Measurements from ENCODE around the gene SNTG2. TPM values are rescaled to one million over a fixed set of nuclear protein-coding genes. Genes with fewer than 3 reads are reported as not detected.

Gene SNTG2
- total RNA-seq, 1 donor from 2014 or later: 23.2 TPM

DNA sequence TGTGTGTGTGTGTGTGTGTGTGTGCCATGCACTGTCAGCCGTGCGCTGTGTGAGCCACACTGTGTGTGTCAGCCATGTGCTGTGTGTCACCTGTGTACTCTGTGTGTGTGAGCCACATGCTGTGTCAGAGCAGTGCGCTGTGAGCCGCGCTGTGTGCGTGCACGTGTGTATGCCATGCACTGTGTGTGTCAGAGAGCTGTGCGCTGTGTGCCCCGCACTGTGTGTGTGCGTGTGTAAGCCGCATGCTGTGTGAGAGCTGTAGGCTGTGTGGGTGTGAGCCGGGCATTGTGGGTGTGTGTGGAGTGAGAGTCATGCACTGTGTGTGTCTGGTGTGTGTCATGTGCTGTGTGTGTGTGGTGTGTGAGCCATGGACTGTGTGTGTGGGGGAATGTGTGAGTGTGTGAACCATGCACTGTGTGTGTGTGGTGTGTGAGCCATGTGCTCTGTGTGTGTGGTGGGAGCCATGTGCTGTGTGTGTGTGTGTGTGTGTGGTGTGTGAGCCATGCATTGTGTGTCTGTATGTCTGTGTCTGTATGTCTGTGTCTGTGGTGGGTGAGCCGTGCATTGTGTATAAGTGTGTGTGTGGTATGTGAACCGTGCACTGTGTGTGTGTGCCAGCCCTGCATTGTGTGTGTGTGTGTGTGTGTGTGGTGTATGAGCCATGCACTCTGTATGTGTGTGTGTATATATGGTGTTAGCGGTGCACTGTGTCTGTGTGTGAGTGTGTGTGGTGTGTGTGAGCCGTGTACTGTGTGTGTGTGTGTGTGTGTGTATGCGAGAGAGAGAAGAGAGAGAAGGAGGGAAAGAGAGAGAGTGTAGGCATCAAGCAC lies 356.3 kb downstream of the SNTG2 start:
- Mint-ChIP-seq H3K4me1 (ENCODE audit: unreplicated experiment) (no peaks in the 10 kb centered on the region), H3K9me3 (ENCODE audit: unreplicated experiment) (no peaks in the 10 kb centered on the region), H3K27ac (ENCODE audit: unreplicated experiment) (no peak overlapping the region), H3K27me3 (ENCODE audit: unreplicated experiment) (peaks cover 7% of the 10 kb centered on the region), H3K36me3 (ENCODE audit: low read depth, unreplicated experiment) (peaks cover 8% of the 10 kb centered on the region), H3K4me3 (ENCODE audit: unreplicated experiment) (peak overlapping the region; percentile 37)
- TF ChIP-seq CTCF (IDR thresholded peaks at IDR 0.05; ENCODE audit: unreplicated experiment): no peak
- DNase-seq (ENCODE audit: low spot score): no peak

DNA sequence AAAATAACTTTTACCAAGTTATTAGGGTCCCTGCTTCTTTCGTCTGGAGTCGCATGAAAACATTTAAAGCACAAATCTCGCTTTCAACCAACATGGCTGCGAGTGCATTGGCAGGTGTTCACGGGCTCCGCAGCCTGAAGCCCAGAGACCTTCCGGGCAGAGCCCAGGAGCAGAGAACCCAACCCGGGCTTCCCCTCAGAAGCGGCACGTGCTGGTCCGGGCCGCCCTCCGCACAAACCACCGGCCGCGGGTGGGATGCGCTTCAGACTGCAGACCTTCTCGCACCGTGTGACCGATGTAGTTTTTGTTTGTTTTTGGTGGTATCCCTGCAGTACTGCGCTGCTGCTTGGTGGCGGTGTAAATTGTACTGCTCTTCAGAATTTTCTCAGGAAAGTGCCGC lies 357.0 kb downstream of the SNTG2 start:
- Mint-ChIP-seq H3K36me3 (ENCODE audit: low read depth, unreplicated experiment) (peaks cover 8% of the 10 kb centered on the region), H3K27me3 (ENCODE audit: unreplicated experiment) (peaks cover 7% of the 10 kb centered on the region), H3K27ac (ENCODE audit: unreplicated experiment) (no peak overlapping the region), H3K4me3 (ENCODE audit: unreplicated experiment) (no peak overlapping the region), H3K9me3 (ENCODE audit: unreplicated experiment) (no peaks in the 10 kb centered on the region), H3K4me1 (ENCODE audit: unreplicated experiment) (no peaks in the 10 kb centered on the region)
- TF ChIP-seq CTCF (IDR thresholded peaks at IDR 0.05; ENCODE audit: unreplicated experiment): no peak
- DNase-seq (ENCODE audit: low spot score): no peak

GRCh38 chr2:1308678-1309077 lies 358.0 kb downstream of the SNTG2 start:
- DNase-seq (ENCODE audit: low spot score): no peak
- no peaks in the 10 kb centered on the region for H3K9me3 Mint-ChIP-seq (ENCODE audit: unreplicated experiment)
- no peak for TF ChIP-seq CTCF (IDR thresholded peaks at IDR 0.05; ENCODE audit: unreplicated experiment)
- no peak overlapping the region for H3K27ac Mint-ChIP-seq (ENCODE audit: unreplicated experiment)
- H3K27me3 Mint-ChIP-seq (ENCODE audit: unreplicated experiment): peaks cover 7% of the 10 kb centered on the region
- H3K36me3 Mint-ChIP-seq (ENCODE audit: low read depth, unreplicated experiment): peaks cover 8% of the 10 kb centered on the region
- H3K4me1 Mint-ChIP-seq (ENCODE audit: unreplicated experiment): no peaks in the 10 kb centered on the region
- no peak overlapping the region for H3K4me3 Mint-ChIP-seq (ENCODE audit: unreplicated experiment)

DNA sequence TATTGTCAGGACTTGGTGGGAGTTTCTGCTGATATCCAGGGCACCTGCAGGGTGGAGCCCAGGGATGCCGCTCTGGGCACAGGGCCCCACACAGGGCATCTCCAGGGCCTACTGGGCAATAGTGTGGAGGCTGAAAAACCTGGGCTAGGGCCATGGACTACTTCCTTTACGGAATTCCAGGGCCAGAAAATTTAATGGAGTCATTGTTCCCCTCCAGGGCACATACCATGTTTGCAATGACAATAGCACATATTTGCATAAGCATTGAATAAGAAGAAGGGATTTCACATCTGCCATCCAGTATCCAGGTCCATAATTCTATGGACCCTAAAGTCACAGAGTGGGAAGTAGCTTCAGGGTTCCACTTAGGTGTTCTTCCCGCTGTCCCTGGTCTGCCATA lies 358.9 kb downstream of the SNTG2 start:
- TF ChIP-seq CTCF (IDR thresholded peaks at IDR 0.05; ENCODE audit: unreplicated experiment): no peak
- DNase-seq (ENCODE audit: low spot score): no peak
- Mint-ChIP-seq H3K27ac (ENCODE audit: unreplicated experiment) (no peak overlapping the region), H3K4me1 (ENCODE audit: unreplicated experiment) (no peaks in the 10 kb centered on the region), H3K36me3 (ENCODE audit: low read depth, unreplicated experiment) (peaks cover 8% of the 10 kb centered on the region), H3K27me3 (ENCODE audit: unreplicated experiment) (peaks cover 7% of the 10 kb centered on the region), H3K4me3 (ENCODE audit: unreplicated experiment) (no peak overlapping the region), H3K9me3 (ENCODE audit: unreplicated experiment) (no peaks in the 10 kb centered on the region)

DNA sequence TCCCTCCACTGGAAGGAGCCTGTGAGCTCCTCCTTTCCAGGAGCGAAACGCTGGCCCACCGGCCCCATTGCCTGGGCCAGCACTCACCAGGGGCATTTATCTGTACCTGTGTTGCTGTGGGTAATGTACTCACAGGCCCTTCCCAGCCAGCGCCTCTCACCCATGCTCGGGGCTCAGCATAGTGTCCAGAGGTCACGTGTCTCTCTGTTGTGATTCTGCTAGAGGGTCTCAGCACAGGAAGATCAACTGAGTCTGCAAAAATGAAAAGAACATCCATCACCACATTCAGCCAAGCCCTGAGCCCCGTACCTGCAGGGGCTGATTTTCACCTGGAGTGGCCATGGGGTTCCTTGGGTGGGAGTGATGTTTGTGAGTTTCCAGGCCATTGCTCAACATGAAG lies 359.6 kb downstream of the SNTG2 start:
- H3K27ac Mint-ChIP-seq (ENCODE audit: unreplicated experiment): no peak overlapping the region

More for the DNA sequence above, 359.6 kb downstream of the SNTG2 start:
- DNase-seq (ENCODE audit: low spot score): no peak
- no peaks in the 10 kb centered on the region for H3K9me3 Mint-ChIP-seq (ENCODE audit: unreplicated experiment)
- H3K4me1 Mint-ChIP-seq (ENCODE audit: unreplicated experiment): no peaks in the 10 kb centered on the region
- peaks cover 8% of the 10 kb centered on the region for H3K36me3 Mint-ChIP-seq (ENCODE audit: low read depth, unreplicated experiment)
- H3K4me3 Mint-ChIP-seq (ENCODE audit: unreplicated experiment): no peak overlapping the region
- peaks cover 7% of the 10 kb centered on the region for H3K27me3 Mint-ChIP-seq (ENCODE audit: unreplicated experiment)
- no peak for TF ChIP-seq CTCF (IDR thresholded peaks at IDR 0.05; ENCODE audit: unreplicated experiment)

Data from endothelial cell (in vitro differentiated cells).